ENCODE data around the gene CAMKMT. TPM values are rescaled to one million over a fixed set of nuclear protein-coding genes. Genes with fewer than 3 reads are reported as not detected.

The CAMKMT gene
- total RNA-seq, 6 experiments from 2014 or later, result 5.1 to 8.6 (median 7.0) TPM

- DNase-seq, result no peak
- Mint-ChIP-seq H3K4me3 (no peak overlapping the region), H3K4me1 (ENCODE audit: low read depth) (no peaks in the 10 kb centered on the region), H3K9me3 (no peaks in the 10 kb centered on the region), H3K36me3 (ENCODE audit: low read depth) (no peaks in the 10 kb centered on the region), H3K27ac (no peak overlapping the region), H3K27me3 (ENCODE audit: insufficient read depth) (no peaks in the 10 kb centered on the region; the same call in 1 of the 2 replicates)
- TF ChIP-seq CTCF (IDR thresholded peaks at IDR 0.05), result no peak
Measured at GRCh38 chr2:44680983-44681531, 319.3 kb downstream of the CAMKMT start.

- Mint-ChIP-seq H3K4me1 (ENCODE audit: low read depth) (peaks cover 11% of the 10 kb centered on the region), H3K36me3 (ENCODE audit: low read depth) (no peaks in the 10 kb centered on the region), H3K9me3 (no peaks in the 10 kb centered on the region), H3K27ac (no peak overlapping the region), H3K27me3 (ENCODE audit: insufficient read depth) (no peaks in the 10 kb centered on the region; the same call in 1 of the 2 replicates), H3K4me3 (no peak overlapping the region)
- no peak for DNase-seq
- TF ChIP-seq CTCF (IDR thresholded peaks at IDR 0.05), result no peak
Measured at GRCh38 chr2:44682459-44682858, 320.7 kb downstream of the CAMKMT start.

GRCh38 chr2:44684559-44684958 is 322.8 kb downstream of the CAMKMT start:
- no peaks in the 10 kb centered on the region for H3K36me3 Mint-ChIP-seq (ENCODE audit: low read depth)
- H3K27ac Mint-ChIP-seq, result no peak overlapping the region
- no peak for TF ChIP-seq CTCF (IDR thresholded peaks at IDR 0.05)
- no peak for DNase-seq
- H3K4me3 Mint-ChIP-seq, result no peak overlapping the region
- H3K4me1 Mint-ChIP-seq (ENCODE audit: low read depth), result peaks cover 11% of the 10 kb centered on the region
- H3K9me3 Mint-ChIP-seq, result no peaks in the 10 kb centered on the region
- H3K27me3 Mint-ChIP-seq (ENCODE audit: insufficient read depth), result no peaks in the 10 kb centered on the region; the same call in 1 of the 2 replicates

GRCh38 chr2:44686561-44686960 is 324.8 kb downstream of the CAMKMT start:
- DNase-seq, result peak; percentile 57
- Mint-ChIP-seq H3K9me3 (no peaks in the 10 kb centered on the region), H3K4me3 (no peak overlapping the region), H3K4me1 (ENCODE audit: low read depth) (peaks cover 11% of the 10 kb centered on the region), H3K27me3 (ENCODE audit: insufficient read depth) (no peaks in the 10 kb centered on the region; the same call in 1 of the 2 replicates), H3K36me3 (ENCODE audit: low read depth) (no peaks in the 10 kb centered on the region), H3K27ac (no peak overlapping the region)
- no peak for TF ChIP-seq CTCF (IDR thresholded peaks at IDR 0.05)

GRCh38 chr2:44687686-44688455 is 326.1 kb downstream of the CAMKMT start:
- no peaks in the 10 kb centered on the region; the same call in 1 of the 2 replicates for H3K27me3 Mint-ChIP-seq (ENCODE audit: insufficient read depth)
- no peak for DNase-seq
- no peaks in the 10 kb centered on the region for H3K9me3 Mint-ChIP-seq
- H3K36me3 Mint-ChIP-seq (ENCODE audit: low read depth), result no peaks in the 10 kb centered on the region
- H3K4me1 Mint-ChIP-seq (ENCODE audit: low read depth), result peaks cover 11% of the 10 kb centered on the region
- TF ChIP-seq CTCF (IDR thresholded peaks at IDR 0.05), result no peak
- no peak overlapping the region for H3K4me3 Mint-ChIP-seq
- H3K27ac Mint-ChIP-seq, result no peak overlapping the region
